ENCODE results near the gene RNF32.
"Not testable (repeated sequence)": the region's sequence is repeated elsewhere in the genome, so short reads cannot be mapped to it uniquely, and the experiment has no call there.

RNF32 gene

GRCh38 chr7:156669035-156669828 is 28.7 kb downstream of the RNF32 start:
- no peak for DNase-seq

GRCh38 chr7:156673454-156673853 is 32.9 kb downstream of the RNF32 start:
- DNase-seq, result no peak

GRCh38 chr7:156673902-156674301 is 33.3 kb downstream of the RNF32 start:
- DNase-seq, result no peak

- peak in 1 of 58 donors; percentile 14 for DNase-seq
Measured at GRCh38 chr7:156675721-156676120, 35.1 kb downstream of the RNF32 start.

GRCh38 chr7:156676263-156676662 is 35.7 kb downstream of the RNF32 start:
- DNase-seq, result no peak

GRCh38 chr7:156677374-156678054 is 36.9 kb downstream of the RNF32 start:
- no peak for DNase-seq

- no peak for DNase-seq
Measured at GRCh38 chr7:156680281-156680680, 39.7 kb downstream of the RNF32 start.

GRCh38 chr7:156682928-156683327 is 42.4 kb downstream of the RNF32 start:
- DNase-seq, result no peak

- DNase-seq, result no peak
Measured at GRCh38 chr7:156684251-156684650, 43.7 kb downstream of the RNF32 start.

- DNase-seq, result no peak
Measured at GRCh38 chr7:156684661-156685060, 44.1 kb downstream of the RNF32 start.

GRCh38 chr7:156691764-156692163 is 51.2 kb downstream of the RNF32 start:
- DNase-seq, result no peak

- DNase-seq, result no peak
Measured at GRCh38 chr7:156692849-156693248, 52.3 kb downstream of the RNF32 start.

GRCh38 chr7:156693627-156694026 is 53.1 kb downstream of the RNF32 start:
- no peak for DNase-seq

- DNase-seq, result not testable (repeated sequence)
Measured at GRCh38 chr7:156697283-156697682, 56.7 kb downstream of the RNF32 start.

GRCh38 chr7:156698512-156698911 is 57.9 kb downstream of the RNF32 start:
- not testable (repeated sequence) for DNase-seq

GRCh38 chr7:156701787-156702186 is 61.2 kb downstream of the RNF32 start:
- DNase-seq, result not testable (repeated sequence)

- no peak for DNase-seq
Measured at GRCh38 chr7:156702399-156702798, 61.8 kb downstream of the RNF32 start.

- DNase-seq, result no peak
Measured at GRCh38 chr7:156703209-156703608, 62.6 kb downstream of the RNF32 start.

GRCh38 chr7:156703773-156704482 is 63.4 kb downstream of the RNF32 start:
- no peak for DNase-seq

GRCh38 chr7:156722043-156722826 is 81.7 kb downstream of the RNF32 start:
- DNase-seq, result no peak

- DNase-seq, result peak in 2 of 58 donors; percentile 5 to 13
Measured at GRCh38 chr7:156725073-156725472, 84.5 kb downstream of the RNF32 start.

Measured in anterior cingulate cortex (tissue), 58 donors.